Activated CD4-positive, CD25-positive, alpha-beta regulatory T cell treated with anti-CD3 and anti-CD28 coated beads, Interleukin-2, amount 50 U/mL, for 72 hours (primary cell): ENCODE measurements around the gene IL22.

Experiments used
- DNase-seq: peaks from one replicate; pipeline ENCODE4 v3.0.0; 2021

IL22 gene, protein sequence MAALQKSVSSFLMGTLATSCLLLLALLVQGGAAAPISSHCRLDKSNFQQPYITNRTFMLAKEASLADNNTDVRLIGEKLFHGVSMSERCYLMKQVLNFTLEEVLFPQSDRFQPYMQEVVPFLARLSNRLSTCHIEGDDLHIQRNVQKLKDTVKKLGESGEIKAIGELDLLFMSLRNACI

GRCh38 chr12:68253504-68253903 lies at the start of gene IL22:
Gene IL22 (minus strand): TSS chr12:68253604. CDS start chr12:68253448, 156 bp downstream.
- DNase-seq: no peak

GRCh38 chr12:68297929-68298328 lies 44.5 kb upstream of the IL22 start:
- DNase-seq: no peak

GRCh38 chr12:68294251-68294650 lies 40.8 kb upstream of the IL22 start:
- no peak for DNase-seq

DNA sequence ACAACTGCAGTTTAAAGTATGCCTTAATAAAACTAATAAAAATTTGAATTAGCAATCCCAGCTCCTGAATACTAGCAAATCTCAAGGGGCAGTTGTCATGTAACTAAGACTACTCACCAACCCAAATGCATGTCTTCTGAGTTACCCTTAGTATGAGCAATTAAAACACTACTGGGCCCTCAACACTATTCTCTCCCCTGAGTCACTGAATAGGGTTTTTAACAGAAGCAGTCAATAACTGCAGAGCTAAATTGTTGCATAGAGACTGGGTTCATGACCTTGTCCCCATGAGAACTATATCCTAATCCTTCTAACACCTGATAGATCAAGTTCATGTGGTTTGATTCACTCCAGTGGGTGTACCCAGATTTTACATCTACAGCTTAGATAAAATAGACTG lies 39.9 kb upstream of the IL22 start:
- DNase-seq: no peak

GRCh38 chr12:68292151-68292943 lies 38.9 kb upstream of the IL22 start:
- DNase-seq: no peak

GRCh38 chr12:68291396-68292036 lies 38.1 kb upstream of the IL22 start:
- no peak for DNase-seq

DNA sequence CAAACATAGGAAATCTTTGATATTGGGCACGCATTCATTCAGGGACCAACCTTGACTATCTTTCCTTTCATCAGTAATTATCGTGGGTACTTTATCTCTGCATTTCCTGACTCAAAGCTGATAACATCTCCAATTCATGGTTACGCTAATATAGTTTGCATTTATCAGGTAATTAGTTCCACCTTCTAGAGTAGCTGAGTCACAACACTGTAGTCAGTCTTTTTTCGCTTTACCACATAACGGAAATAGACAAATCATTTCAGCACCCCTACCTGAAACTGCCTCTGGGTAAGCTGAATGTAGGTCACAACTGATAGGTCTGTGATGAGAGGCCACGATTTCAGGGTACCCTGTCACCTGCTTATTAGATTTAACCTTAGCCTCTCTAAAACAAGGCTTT lies 36.7 kb upstream of the IL22 start:
- DNase-seq: no peak

GRCh38 chr12:68287106-68287505 lies 33.7 kb upstream of the IL22 start:
- no peak for DNase-seq

DNA sequence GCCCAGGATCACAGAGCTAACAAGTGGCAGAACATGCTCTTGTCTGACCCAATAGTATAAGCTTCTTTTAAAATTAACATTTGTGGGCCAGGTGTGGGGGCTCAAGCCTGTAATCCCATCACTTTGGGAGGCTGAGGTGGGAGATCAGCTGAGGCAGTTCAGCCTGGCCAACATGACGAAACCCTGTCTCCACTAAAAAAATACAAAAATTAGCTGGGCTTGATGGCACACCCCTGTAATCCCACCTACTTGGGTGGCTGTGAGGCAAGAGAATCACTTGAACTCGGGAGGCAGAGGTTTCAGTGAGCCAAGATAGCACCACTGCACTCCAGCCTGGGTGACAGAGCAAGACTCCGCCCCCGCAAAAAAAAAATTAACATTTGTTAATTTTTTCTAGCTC lies 33.0 kb upstream of the IL22 start:
- DNase-seq: no peak

DNA sequence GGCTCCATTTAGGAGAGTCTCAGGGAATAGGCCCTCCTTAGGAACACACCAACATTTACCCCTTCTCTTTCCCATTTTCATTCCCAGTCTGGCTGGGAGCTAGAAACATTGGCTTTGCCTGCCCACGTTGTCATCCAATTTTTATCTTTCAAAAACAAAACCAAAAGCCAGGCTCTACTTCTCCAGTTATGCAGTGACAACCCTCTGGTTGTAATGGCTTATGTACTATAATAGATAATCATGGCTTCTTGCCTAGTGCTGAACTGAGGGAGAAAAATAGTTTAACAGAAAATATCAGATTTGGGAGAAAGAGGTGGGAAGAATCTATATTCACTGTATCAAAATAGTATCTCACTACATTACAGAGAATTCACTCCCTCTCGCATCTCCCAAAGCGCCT lies 32.1 kb upstream of the IL22 start:
- no peak for DNase-seq

GRCh38 chr12:68281322-68282077 lies 28.1 kb upstream of the IL22 start:
- no peak for DNase-seq

- no peak for DNase-seq
These were observed 26.8 kb upstream of the IL22 start for GRCh38 chr12:68280240-68280639.

GRCh38 chr12:68279227-68280054 lies 26.0 kb upstream of the IL22 start:
- DNase-seq: no peak

DNA sequence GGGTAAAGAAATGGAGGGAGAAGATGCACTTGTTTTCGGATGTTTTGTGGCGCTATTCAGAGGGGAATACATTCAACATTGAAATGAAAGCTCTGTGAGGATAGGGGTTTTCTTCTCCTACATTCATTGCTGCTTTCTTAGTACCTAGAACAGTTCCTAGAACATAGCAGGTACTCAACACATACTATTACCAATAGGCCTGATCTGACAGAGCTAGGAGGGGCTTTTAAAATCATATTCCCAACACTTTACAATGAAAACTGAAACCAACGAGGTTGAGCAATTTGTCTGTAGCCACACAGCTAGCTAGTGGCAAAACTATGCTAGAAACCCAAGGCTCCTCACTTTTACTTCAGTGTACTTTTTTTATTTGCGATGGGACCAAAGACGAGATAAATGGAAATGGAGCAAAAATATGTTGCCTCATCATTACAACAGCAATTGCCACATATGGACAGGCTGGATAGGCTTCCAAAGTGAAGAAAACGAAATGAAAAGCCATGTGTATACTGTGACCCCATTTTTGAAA lies 23.1 kb upstream of the IL22 start:
- no peak for DNase-seq

GRCh38 chr12:68272732-68273131 lies 19.3 kb upstream of the IL22 start:
- no peak for DNase-seq

- DNase-seq: no peak
These were observed 17.9 kb upstream of the IL22 start for GRCh38 chr12:68271346-68271745.

- DNase-seq: no peak
These were observed 17.0 kb upstream of the IL22 start for GRCh38 chr12:68270358-68270757.

- no peak for DNase-seq
These were observed 16.4 kb upstream of the IL22 start for GRCh38 chr12:68269779-68270178.

GRCh38 chr12:68268967-68269366 lies 15.6 kb upstream of the IL22 start:
- DNase-seq: no peak

GRCh38 chr12:68267892-68268396 lies 14.5 kb upstream of the IL22 start:
- DNase-seq: no peak

DNA sequence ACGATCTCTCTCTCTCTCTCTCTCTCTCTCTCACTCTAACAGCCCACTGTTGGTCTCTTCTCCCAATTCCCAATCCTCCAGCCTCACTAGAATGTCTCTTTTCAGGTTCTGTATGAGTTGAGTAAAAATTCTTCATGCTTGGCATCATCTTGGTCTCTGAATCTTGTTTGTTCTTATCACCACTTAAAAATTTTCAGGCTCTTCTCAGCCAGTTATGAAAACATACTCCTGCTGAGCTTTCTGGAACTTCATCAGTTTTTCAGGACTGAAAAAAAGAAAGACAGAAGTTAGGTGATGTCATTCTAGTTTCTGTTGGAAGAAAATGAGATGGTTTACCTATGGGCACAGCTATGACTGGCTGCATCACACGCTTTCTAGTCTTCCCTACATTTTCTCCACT lies 11.5 kb upstream of the IL22 start:
- DNase-seq: no peak
